Measurements from ENCODE around the gene NBAS.

Gene NBAS

DNA sequence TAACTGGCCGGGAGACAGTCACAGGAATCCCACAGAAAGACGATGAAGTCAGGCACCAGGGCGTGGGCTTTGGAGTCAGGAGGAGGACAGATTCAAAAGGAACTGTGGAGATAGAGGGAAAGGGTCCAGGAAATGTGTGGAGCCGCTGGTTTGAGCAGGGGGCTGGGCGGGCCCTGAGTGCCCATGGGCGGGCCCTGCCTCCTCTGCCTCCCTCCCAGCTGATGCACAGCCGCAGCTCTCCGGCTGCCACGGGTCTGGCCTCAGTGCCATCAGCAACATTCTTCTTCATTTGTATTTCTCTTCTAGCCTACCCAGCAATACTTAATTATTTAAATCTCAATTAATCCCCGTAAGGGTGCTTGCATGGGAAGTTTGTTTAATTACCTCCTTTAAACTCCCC lies 432.3 kb downstream of the NBAS start:
- no peak overlapping the region for H3K4me3 ChIP-seq

DNA sequence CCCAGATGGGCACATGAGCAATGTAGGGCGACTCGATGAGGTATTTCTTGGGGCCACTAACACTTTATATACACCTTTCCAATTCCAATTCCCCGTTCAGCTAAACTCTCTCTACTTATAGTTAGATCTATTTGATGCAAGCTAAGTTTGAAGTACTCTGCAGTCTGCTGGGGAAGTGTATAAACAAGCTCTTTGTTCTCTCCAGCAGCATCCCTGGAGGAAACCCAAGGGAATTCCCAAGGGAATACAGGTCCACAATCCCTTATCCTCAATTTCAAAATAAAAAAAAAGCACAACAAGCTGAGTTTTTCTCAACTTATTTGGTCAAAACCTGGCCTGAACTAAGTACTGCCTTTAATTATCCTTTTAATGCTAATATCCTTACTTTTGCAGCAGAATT lies 433.3 kb downstream of the NBAS start:
- Histone ChIP-seq H3K27ac (no peak overlapping the region), H3K4me3 (no peak overlapping the region)

More for the DNA sequence above, 432.3 kb downstream of the NBAS start:
- no peak overlapping the region for H3K27ac ChIP-seq

DNA sequence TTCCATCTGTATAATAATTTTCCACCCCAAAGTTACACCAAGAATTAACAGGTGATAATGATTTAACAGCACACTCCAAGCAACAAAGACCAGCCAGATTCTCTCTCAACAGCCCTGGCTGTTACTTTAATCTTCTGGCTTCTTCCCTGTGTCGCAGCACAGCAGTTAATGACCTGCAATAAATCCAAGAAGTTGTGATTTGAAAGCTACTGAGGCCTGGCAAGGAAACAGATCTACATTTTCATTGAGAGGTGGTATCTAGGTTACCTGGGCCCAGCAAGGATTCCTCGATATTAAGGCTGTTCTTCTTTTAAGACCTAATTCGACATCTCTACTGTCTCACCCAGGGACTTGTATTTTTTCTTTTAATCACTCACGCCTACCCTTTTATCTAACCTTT lies 433.8 kb downstream of the NBAS start:
- Histone ChIP-seq H3K27ac (no peak overlapping the region), H3K4me3 (no peak overlapping the region)

DNA sequence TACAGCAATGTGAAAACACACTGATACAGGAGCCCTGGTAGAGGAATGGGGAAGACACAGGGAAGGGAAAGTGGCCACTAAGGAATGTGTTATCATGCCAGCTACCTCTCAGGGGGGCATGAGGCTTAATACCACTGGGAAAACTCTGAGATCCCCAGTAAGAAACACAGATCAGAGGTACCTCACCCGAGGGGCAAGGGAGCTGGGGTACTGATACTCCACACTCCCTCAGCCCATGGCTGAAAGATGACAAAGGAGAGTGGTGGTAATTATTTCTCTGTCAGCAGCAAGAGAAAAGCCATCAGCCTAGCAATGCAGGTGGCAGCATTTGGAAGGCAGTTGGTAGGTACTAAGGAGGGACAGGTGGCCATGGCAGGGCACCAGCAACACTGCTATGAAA lies 434.8 kb downstream of the NBAS start:
- no peak overlapping the region for H3K27ac ChIP-seq
- H3K4me3 ChIP-seq = no peak overlapping the region

DNA sequence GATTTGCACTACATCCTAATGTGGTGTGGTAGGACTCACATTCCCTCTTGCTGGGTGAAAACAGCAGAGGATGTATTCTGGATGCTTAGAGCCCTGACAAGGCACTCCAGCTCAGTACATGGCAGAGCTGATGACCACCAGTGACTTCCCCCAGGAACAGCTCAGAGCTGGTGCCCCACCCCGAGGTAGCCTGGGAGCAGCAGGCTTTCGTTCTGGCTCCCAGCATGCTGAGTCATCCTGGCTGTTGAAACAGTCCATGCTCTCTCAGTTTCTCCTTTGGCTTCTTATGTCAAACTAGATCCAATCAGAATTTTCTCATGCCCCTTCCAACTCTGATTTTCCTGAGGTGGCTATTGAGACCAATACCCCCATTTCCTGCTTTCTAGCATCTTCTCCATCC lies 438.2 kb downstream of the NBAS start:
- Histone ChIP-seq H3K4me3 (no peak overlapping the region), H3K27ac (no peak overlapping the region)

DNA sequence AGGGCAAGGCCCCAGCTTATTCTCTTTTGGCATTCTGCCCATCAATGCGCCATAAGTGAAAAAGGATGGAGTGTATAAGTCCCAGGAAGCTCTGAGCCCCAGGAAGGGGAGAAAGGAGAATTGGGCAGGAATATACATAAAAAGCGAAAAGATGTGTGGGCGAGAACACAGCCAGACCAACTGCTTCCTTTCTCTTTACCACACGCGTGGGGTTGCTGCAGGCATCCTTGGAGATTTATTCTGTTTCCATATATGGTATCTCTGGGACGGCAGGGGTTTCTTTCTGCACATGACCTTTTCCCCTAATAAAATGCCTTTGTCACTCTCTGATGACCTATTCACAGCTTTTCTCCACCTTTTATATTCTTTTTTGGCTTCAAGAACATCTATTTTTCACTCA lies 440.5 kb downstream of the NBAS start:
- H3K4me3 ChIP-seq = no peak overlapping the region
- no peak overlapping the region for H3K27ac ChIP-seq

DNA sequence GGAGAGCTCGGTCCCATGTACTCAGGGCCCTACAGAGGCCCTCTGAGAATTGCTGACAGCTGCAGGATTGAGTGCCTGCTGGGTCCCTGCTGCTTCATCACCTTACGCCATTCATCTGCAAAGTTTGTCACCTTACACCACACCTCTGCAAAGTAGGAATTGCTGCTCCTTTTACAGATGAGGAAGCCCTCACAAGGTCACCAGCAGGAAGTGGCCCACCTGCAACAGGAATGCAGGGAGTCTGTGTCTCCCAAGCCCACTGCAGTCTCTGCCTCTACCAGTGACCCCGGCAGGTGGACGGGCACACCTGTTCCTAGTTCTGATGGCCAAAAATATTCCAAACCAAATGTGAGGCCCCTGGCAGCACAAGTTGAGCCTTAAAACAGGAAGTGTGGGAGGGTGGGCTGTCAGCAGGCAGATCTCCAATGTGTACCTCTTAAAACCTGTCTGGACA lies 441.4 kb downstream of the NBAS start:
- H3K4me3 ChIP-seq = no peak overlapping the region
- no peak overlapping the region for H3K27ac ChIP-seq

DNA sequence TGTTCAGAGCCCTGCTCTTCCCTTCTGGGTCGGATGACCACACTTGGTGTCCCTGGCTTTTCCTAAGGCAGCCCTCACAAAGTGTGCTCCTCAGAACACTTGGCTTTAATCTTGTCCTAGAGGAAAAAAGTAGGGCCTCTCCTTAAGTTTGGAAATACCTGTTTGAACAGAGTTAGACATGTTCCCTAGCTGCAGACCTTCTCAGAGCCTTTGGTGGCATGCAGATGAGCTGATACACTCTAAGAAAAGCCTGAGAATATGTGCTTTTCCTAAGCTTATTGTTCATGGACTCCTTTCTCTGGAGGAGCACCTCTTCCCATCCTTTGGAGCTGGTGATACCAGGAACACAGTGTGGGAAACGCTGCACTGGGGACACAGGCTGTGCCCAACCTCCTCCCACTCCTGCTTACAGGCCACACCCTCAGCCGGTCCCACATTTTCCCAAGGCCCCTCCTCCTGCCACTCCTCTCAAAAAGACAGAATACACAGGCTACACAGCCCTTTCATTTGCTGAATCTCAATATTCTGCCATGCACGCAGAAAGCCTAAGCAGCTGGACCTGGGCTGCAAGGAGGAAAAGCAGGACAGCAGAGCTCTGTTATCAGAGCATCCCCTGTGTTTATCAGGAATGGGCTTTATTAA lies 443.6 kb downstream of the NBAS start:
- no peak overlapping the region for H3K4me3 ChIP-seq
- no peak overlapping the region for H3K27ac ChIP-seq

All from skin epidermis (tissue), 12 donors.